Retina (tissue), 1 donor: ENCODE results near the gene RARA.
A peak's percentile ranks its signal among the peaks of the same experiment; 100 is the strongest.
"Not testable (repeated sequence)": the region's sequence is repeated elsewhere in the genome, so short reads cannot be mapped to it uniquely, and the experiment has no call there.

Experiments
- DNase-seq: peaks from one replicate; pipeline ENCODE4 v3.0.0-alpha.2; 2016

RARA gene

DNA sequence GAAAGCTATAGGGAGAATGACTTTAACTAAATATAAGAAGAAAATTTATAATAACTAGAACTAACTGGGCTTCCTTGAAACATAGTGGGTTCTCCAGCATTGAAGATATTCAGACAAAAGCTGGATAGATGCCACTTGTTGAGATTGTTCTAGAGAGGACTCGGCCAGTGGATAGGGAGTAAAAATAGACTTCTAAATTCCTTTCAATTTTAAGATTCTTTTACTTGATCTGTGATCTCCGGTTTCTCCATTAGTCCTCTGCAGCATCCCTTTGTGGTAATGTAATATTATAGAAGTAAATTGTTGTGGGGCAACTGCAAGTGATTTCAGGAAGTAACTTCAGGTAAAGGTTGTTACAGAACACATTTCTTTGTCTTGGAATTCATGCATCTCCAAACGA lies 10.3 kb upstream of the RARA start:
- DNase-seq = no peak

GRCh38 chr17:40299159-40299757 lies 9.7 kb upstream of the RARA start:
- not testable (repeated sequence) for DNase-seq

DNA sequence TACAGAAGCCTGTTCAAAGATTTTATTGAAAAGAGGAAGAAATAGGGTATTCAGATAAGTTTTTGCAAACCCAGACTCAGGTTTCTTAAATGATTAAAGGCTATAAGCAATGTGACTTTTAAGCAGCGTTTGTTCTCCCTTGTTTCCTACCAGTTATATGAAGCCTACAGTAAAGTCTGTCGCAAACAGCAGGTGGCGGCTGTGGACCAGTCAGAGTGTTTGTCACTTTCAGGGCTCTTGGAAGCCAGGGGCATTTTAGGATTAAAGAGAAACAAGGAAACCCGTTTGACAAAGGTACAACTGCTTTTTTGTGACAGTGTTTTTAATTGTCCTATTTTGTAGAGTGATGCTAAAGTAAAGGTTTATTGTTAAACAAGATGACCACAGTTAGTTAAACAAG lies 7.7 kb upstream of the RARA start:
- DNase-seq = no peak

DNA sequence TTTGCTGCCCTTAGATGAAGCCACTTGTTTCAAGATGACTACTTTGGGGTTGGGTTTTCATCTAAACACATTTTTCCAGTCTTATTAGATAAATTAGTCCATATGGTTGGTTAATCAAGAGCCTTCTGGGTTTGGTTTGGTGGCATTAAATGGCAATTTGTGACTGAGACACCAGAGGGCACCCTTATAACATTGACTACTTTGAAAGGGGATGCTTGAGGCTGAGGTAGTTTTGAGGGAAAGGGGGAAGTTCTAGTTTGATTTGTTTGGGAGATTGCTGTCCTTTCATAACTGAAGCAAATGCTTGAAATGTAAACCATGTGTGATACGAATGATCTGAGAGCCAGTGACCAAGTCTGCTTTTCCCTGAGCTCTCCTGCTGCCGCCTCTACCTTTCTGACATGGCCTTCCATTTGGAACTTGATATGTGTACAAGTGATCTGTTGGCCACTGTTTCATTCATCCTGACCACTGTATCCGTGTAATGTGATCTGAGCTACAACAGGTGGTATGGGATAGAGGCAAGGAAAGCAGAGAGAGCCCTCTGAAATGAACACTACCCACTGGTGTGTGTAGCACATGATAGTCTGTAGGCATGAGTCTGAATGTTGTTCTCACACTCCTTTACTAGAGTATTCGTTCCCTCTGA lies 5.8 kb upstream of the RARA start:
- peak; percentile 82 for DNase-seq

GRCh38 chr17:40303708-40304551 lies 5.0 kb upstream of the RARA start:
- peak; percentile 42 for DNase-seq

GRCh38 chr17:40304552-40304863 lies 4.5 kb upstream of the RARA start:
- peak; percentile 15 for DNase-seq

GRCh38 chr17:40304866-40305265 lies 4.1 kb upstream of the RARA start:
- DNase-seq = not testable (repeated sequence)

DNA sequence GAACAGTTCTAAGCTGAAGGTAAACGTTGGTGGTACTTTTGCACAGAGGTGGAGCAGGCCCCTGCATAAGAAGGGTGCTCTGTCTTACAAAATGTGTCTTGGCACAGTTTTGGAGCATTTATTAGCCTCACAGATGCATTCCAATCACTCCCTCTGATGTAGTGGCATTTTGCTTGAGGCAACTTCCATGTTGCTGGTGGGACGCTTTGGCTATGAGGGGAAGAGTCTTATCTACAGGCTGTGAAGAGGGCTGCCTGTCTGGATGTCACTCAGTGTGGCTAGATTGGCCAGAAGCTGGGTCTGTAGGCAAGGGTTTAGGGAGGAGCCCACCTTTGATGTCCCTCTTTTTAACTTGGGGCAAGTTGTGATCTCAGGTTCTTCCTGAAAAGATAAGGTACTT lies 2.6 kb upstream of the RARA start:
- no peak for DNase-seq

DNA sequence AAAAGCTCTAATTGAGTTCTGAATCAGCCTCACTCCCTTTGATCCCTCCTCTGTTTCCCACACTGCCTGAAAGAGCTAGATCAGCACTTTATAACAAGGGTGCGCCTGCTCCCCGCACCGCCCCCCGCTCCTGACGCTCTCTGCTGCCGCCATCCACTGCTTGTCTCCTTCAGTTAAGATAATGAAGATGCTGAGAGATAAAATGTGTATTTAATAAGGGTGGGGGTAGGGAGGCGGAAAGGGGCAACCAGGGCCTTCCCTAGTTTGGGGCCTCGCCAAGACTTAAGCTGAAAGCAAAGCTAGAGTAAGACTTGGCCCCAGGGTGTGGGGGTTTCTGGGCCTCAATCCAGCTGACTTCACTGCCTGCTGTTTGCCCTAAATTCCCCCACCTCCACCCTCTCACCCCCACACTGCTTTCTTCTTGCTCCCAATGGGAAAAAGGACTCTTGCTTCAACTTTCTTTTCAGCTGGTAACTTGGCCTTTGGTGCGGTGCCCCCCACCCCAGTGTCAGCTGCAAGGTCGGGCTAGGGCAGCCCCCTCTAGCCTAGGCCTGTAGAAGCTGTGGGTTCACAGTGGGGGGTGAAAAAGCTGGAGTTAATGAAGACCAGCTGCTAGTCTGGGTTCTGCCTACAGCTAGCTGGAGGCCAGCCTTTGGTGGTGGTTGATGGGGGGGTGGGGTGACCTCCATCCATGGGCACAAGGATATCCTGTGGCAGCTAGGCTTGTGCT lies 1.8 kb upstream of the RARA start:
- peak; percentile 87 for DNase-seq

GRCh38 chr17:40307740-40308239 lies 1.2 kb upstream of the RARA start:
- DNase-seq = no peak

- DNase-seq = no peak
Observed at GRCh38 chr17:40309949-40310510, 1.1 kb downstream of the RARA start.

DNA sequence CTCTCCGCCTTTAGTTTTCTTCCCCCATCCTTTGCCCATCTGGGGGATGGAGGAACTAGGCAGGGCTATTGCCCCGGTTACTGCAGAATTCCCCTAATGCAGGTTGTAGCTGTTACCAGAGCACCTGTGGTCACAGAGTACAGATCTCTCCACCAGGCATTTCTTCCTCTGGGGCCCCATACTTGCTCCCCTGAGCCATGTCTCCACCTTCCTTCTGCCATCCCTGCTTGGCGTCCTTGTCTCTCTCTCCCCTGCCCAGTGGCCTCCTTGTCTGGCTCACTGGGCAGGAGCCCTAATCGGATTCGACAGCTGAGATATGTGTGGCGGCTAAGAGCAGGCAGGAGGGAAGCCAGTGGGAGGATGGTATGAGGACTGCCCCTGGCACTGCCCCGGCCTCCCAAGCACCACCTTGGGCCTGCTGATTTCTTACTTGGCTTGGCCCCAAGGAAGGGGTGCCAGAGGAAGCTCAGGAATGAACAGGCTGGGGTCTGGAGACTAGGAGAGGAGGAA lies 2.0 kb downstream of the RARA start:
- DNase-seq = peak; percentile 94

DNA sequence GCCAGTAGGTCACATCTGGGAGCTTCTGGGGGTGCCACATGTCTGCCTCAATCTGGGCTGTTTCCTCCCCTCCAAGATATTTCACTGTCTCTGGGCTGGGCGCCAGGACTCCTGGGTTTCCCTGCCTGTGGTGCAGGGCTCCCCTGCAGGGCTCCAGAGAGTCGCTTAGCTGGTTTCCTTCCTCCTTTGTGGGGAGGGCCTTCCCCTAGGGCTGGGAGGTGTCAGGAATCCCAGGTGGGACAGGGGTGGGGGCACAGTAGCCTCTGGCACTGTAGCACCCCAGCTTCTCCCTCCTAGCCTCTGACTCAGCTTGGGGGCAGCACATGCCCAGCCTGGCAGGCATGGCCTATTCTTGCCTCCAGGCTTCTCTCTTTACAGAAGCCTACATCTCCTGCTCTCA lies 2.6 kb downstream of the RARA start:
- no peak for DNase-seq

DNA sequence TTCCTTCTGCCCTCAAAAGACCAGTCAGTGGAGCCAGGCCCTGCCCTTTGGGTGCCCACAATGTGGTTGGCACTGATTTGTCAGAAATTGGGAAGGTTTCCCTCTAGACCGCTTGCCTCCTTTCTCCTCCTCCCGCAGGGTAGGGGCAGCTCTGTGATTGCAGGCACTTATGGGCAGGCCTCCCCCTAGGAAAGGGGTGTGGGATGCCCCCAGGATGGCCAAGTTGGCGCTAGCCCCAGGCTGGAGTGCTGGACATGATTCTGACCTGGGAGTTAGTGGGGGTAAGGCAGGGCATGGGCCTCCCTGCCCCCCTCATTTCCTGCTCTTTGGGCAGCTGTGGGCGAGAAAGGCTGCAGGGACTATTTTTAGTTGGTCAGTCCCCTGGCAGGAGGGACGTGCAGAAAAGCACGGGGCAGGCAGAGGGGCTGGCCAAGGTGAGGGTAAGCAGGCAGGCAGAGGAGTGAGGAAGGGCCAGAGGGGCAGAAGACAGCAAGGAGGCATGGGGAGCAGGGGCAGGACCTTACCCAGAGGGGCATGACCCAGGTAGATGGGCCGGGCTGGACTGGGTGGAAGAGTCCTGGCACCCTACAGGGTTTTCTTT lies 3.3 kb downstream of the RARA start:
- no peak for DNase-seq

GRCh38 chr17:40312893-40313667 lies 4.1 kb downstream of the RARA start:
- DNase-seq = no peak

DNA sequence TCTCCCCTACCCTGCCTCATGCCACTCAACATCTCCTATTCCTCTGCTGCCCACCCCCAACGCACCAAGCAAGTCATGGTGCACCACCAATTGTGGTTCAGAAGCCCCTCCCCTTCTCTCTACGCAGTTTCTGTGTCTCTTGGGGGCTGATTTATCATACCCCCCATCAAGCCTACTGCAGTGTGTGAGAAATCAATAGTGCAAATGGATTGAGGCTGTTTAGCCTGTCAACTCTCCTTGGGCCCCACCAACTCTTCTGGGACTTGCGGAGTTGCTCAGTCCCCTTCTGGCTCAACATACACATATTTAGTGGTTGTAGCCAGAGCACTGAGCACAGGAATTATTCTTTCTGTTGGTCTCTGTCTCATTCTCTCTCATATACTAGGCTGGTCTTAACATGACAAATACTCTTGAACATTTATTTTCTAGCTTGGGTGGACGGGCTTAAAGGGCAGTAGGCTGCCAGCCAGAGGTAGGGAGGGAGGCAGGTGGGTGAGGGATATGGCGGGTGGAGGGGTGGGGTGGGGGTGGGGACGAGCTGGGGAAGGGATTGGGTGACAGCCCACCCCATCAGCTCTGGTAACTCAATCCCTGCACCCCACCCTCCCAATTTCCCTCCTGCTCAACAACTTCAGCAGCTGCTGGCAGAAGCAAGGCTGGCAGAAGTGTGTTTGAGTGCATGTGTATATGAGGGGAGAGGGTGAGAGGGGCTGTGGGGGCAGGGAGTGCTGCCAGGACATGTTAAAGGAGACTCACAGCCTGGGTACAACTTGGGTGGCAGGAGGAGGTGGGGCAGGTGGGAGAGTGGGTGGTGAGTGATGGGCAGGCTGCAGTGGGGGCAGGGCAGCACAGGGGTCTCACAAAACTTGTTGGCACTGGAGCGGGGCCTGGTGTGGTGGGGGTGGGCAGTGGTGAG lies 4.9 kb downstream of the RARA start:
- no peak for DNase-seq

GRCh38 chr17:40314584-40314956 lies 5.6 kb downstream of the RARA start:
- no peak for DNase-seq

- DNase-seq = no peak
Observed at GRCh38 chr17:40315206-40315605, 6.2 kb downstream of the RARA start.

GRCh38 chr17:40315678-40316570 lies 6.9 kb downstream of the RARA start:
- no peak for DNase-seq
